ENCODE data around the gene LLGL2. TPM values are rescaled to one million over a fixed set of nuclear protein-coding genes. Genes with fewer than 3 reads are reported as not detected.

The LLGL2 gene
- total RNA-seq, 6 experiments from 2014 or later: 0.14 to 0.55 (median 0.46) TPM

DNA sequence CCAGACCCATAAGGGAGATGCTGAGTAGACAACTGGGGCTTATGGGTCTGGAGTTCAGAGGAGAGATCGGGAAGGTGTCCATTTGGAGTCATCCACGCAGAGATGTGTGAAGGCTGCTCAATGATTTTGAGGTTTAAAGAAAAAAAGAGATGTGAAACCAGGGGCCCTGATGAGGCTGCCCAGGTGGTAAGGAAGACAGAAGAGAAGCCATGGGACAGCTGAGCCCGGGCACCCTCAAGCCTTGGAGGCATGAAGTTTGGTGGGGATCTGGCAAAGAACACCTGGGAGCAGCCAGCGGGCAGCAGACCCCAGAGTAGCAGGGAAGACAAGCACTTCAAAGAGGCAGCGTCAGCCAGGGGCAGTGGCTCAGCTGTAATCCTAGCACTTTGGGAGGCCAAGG lies 41.3 kb downstream of the LLGL2 start:
- no peaks in the 10 kb centered on the region for H3K9me3 Mint-ChIP-seq
- no peak for DNase-seq
- no peak overlapping the region for H3K4me3 Mint-ChIP-seq
- peaks cover 21% of the 10 kb centered on the region for H3K27me3 Mint-ChIP-seq (ENCODE audit: insufficient read depth)
- H3K27ac Mint-ChIP-seq: no peak overlapping the region
- H3K36me3 Mint-ChIP-seq (ENCODE audit: low read depth): no peaks in the 10 kb centered on the region
- peaks cover 8% of the 10 kb centered on the region for H3K4me1 Mint-ChIP-seq (ENCODE audit: low read depth)
- TF ChIP-seq, protein P1, sequence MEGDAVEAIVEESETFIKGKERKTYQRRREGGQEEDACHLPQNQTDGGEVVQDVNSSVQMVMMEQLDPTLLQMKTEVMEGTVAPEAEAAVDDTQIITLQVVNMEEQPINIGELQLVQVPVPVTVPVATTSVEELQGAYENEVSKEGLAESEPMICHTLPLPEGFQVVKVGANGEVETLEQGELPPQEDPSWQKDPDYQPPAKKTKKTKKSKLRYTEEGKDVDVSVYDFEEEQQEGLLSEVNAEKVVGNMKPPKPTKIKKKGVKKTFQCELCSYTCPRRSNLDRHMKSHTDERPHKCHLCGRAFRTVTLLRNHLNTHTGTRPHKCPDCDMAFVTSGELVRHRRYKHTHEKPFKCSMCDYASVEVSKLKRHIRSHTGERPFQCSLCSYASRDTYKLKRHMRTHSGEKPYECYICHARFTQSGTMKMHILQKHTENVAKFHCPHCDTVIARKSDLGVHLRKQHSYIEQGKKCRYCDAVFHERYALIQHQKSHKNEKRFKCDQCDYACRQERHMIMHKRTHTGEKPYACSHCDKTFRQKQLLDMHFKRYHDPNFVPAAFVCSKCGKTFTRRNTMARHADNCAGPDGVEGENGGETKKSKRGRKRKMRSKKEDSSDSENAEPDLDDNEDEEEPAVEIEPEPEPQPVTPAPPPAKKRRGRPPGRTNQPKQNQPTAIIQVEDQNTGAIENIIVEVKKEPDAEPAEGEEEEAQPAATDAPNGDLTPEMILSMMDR (IDR thresholded peaks at IDR 0.05): no peak

- DNase-seq: no peak
- no peak overlapping the region for H3K27ac Mint-ChIP-seq
- H3K4me3 Mint-ChIP-seq: no peak overlapping the region
- no peaks in the 10 kb centered on the region for H3K4me1 Mint-ChIP-seq (ENCODE audit: low read depth)
- H3K36me3 Mint-ChIP-seq (ENCODE audit: low read depth): no peaks in the 10 kb centered on the region
- TF ChIP-seq, protein P1 (IDR thresholded peaks at IDR 0.05): no peak
- H3K27me3 Mint-ChIP-seq (ENCODE audit: insufficient read depth): peaks cover 20% of the 10 kb centered on the region
- H3K9me3 Mint-ChIP-seq: no peaks in the 10 kb centered on the region
These were observed 43.1 kb downstream of the LLGL2 start for GRCh38 chr17:75568412-75569255.

DNA sequence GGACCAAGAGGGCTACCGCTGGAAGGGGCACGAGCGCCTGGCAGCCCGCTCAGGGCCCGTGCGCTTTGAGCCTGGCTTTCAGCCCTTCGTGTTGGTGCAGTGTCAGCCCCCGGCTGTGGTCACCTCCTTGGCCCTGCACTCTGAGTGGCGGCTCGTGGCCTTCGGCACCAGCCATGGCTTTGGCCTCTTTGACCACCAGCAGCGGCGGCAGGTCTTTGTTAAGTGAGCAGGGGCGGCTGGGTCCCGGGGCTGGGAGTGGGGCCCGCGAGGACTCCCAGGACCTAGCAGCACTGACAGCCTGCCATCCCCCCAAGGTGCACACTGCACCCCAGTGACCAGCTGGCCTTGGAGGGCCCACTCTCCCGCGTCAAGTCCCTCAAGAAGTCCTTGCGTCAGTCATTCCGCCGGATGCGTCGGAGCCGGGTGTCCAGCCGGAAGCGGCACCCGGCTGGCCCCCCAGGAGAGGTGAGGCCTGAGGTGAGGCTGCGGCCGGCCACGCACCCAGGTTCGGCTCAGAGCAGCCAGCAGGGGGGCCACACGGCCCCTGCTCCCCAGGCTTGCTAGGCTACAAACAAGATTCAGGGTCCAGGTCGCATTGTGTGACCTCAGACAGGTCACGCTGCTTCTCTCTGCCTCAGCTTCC lies 44.7 kb downstream of the LLGL2 start:
- no peak overlapping the region for H3K4me3 Mint-ChIP-seq
- TF ChIP-seq, protein P1 (IDR thresholded peaks at IDR 0.05): no peak
- no peak for DNase-seq
- no peaks in the 10 kb centered on the region for H3K36me3 Mint-ChIP-seq (ENCODE audit: low read depth)
- H3K27ac Mint-ChIP-seq: no peak overlapping the region
- peaks cover 20% of the 10 kb centered on the region for H3K27me3 Mint-ChIP-seq (ENCODE audit: insufficient read depth)
- H3K9me3 Mint-ChIP-seq: no peaks in the 10 kb centered on the region
- H3K4me1 Mint-ChIP-seq (ENCODE audit: low read depth): no peaks in the 10 kb centered on the region

GRCh38 chr17:75570772-75571171 lies 45.3 kb downstream of the LLGL2 start:
- no peak overlapping the region for H3K4me3 Mint-ChIP-seq
- H3K9me3 Mint-ChIP-seq: no peaks in the 10 kb centered on the region
- TF ChIP-seq, protein P1 (IDR thresholded peaks at IDR 0.05): no peak
- H3K27ac Mint-ChIP-seq: no peak overlapping the region
- H3K36me3 Mint-ChIP-seq (ENCODE audit: low read depth): no peaks in the 10 kb centered on the region
- H3K27me3 Mint-ChIP-seq (ENCODE audit: insufficient read depth): peaks cover 19% of the 10 kb centered on the region
- DNase-seq: no peak
- no peaks in the 10 kb centered on the region for H3K4me1 Mint-ChIP-seq (ENCODE audit: low read depth)

- TF ChIP-seq, protein P1 (IDR thresholded peaks at IDR 0.05): no peak
- no peaks in the 10 kb centered on the region for H3K36me3 Mint-ChIP-seq (ENCODE audit: low read depth)
- no peaks in the 10 kb centered on the region for H3K9me3 Mint-ChIP-seq
- no peak for DNase-seq
- H3K27ac Mint-ChIP-seq: no peak overlapping the region
- H3K27me3 Mint-ChIP-seq (ENCODE audit: insufficient read depth): peaks cover 20% of the 10 kb centered on the region
- no peaks in the 10 kb centered on the region for H3K4me1 Mint-ChIP-seq (ENCODE audit: low read depth)
- no peak overlapping the region for H3K4me3 Mint-ChIP-seq
These were observed 45.8 kb downstream of the LLGL2 start for GRCh38 chr17:75571197-75571884.

All from HFFc6 (cell line).